GM23338 (cell line): Measurements from ENCODE around the gene SPACA1.

Experiments used
- EZH2 ChIP-seq: fragments of 200-600 bp; sonication (generic); IDR thresholded peaks from one replicate; pipeline ENCODE4 v1.8.0; 2017; ENCODE audit warnings: antibody characterized with exemption, mild to moderate bottlenecking, low read depth; ENCODE audit not compliant: unreplicated experiment
- EZH2phosphoT487 ChIP-seq: fragments of 200-600 bp; sonication (generic); IDR thresholded peaks from one replicate; pipeline ENCODE4 v1.8.1; 2018; ENCODE audit warnings: antibody characterized with exemption; ENCODE audit not compliant: unreplicated experiment
- JUNB ChIP-seq: IDR thresholded peaks from one replicate; pipeline ENCODE4 v1.6.1; 2016; ENCODE audit warnings: antibody characterized with exemption; ENCODE audit not compliant: unreplicated experiment
- POLR2AphosphoS5 ChIP-seq: IDR thresholded peaks from 2 replicates; pipeline ENCODE4 v1.6.1; 2016; ENCODE audit warnings: antibody characterized with exemption, low read depth
- TF ChIP-seq, protein P1 (sequence below), 2 experiments: fragments of 200-600 bp in 1 of 2; sonication (generic) in 1 of 2; conservative IDR thresholded peaks; 2 replicates each; pipeline versions ENCODE4 v1.5.1 to v1.6.1; 2016 to 2017; ENCODE audit warnings: antibody characterized with exemption in 2 of 2, low read depth in 2 of 2, mild to moderate bottlenecking in 2 of 2, moderate library complexity in 1 of 2
- TF ChIP-seq, protein P2 (sequence below): IDR thresholded peaks from one replicate; pipeline ENCODE4 v1.6.1; 2018; ENCODE audit warnings: antibody characterized with exemption; ENCODE audit not compliant: unreplicated experiment

DNA sequence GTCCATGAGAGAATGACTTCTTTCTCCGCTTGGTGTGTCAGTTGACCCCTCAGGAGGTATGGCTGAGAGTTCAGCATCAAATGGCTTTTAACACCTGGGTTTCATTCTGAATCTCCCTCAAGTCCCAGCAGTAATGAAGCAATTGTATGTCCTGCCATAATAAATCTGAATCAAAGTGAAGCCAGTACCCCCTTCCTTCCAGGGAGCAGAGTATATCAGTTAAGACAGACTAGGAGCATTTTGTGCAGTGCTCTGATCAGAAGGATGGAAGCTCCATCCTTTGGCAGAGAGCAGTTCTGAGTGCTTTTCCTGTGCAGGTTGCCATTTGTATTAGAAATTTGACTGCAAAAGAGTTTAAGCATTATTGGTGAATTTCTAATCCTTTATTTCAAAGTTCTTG lies 46.9 kb upstream of the SPACA1 start:
- TF ChIP-seq, protein P1, sequence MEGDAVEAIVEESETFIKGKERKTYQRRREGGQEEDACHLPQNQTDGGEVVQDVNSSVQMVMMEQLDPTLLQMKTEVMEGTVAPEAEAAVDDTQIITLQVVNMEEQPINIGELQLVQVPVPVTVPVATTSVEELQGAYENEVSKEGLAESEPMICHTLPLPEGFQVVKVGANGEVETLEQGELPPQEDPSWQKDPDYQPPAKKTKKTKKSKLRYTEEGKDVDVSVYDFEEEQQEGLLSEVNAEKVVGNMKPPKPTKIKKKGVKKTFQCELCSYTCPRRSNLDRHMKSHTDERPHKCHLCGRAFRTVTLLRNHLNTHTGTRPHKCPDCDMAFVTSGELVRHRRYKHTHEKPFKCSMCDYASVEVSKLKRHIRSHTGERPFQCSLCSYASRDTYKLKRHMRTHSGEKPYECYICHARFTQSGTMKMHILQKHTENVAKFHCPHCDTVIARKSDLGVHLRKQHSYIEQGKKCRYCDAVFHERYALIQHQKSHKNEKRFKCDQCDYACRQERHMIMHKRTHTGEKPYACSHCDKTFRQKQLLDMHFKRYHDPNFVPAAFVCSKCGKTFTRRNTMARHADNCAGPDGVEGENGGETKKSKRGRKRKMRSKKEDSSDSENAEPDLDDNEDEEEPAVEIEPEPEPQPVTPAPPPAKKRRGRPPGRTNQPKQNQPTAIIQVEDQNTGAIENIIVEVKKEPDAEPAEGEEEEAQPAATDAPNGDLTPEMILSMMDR (conservative IDR thresholded peaks at IDR 0.05; ENCODE audit: low read depth in 2 of 2), result no peak
- TF ChIP-seq, protein P2, sequence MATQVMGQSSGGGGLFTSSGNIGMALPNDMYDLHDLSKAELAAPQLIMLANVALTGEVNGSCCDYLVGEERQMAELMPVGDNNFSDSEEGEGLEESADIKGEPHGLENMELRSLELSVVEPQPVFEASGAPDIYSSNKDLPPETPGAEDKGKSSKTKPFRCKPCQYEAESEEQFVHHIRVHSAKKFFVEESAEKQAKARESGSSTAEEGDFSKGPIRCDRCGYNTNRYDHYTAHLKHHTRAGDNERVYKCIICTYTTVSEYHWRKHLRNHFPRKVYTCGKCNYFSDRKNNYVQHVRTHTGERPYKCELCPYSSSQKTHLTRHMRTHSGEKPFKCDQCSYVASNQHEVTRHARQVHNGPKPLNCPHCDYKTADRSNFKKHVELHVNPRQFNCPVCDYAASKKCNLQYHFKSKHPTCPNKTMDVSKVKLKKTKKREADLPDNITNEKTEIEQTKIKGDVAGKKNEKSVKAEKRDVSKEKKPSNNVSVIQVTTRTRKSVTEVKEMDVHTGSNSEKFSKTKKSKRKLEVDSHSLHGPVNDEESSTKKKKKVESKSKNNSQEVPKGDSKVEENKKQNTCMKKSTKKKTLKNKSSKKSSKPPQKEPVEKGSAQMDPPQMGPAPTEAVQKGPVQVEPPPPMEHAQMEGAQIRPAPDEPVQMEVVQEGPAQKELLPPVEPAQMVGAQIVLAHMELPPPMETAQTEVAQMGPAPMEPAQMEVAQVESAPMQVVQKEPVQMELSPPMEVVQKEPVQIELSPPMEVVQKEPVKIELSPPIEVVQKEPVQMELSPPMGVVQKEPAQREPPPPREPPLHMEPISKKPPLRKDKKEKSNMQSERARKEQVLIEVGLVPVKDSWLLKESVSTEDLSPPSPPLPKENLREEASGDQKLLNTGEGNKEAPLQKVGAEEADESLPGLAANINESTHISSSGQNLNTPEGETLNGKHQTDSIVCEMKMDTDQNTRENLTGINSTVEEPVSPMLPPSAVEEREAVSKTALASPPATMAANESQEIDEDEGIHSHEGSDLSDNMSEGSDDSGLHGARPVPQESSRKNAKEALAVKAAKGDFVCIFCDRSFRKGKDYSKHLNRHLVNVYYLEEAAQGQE, result no peak
- TF ChIP-seq EZH2 (no peak), EZH2phosphoT487 (no peak), POLR2AphosphoS5 (no peak), JUNB (no peak)
